Measurements from ENCODE around the gene KRT9. TPM values are rescaled to one million over a fixed set of nuclear protein-coding genes. Genes with fewer than 3 reads are reported as not detected.

KRT9 gene
- total and polyA plus RNA-seq, 9 of the 15 experiments (the other 6 are each of a cell fraction or from before 2014, with no cell fraction given): 0.03 TPM; not detected in 8

GRCh38 chr17:41559548-41559947 lies 12.3 kb downstream of the KRT9 start (continued):
- TF ChIP-seq CEBPZ (IDR thresholded peaks at IDR 0.05; ENCODE audit: borderline replicate concordance, low read depth, low read length) (no peak), FOXM1 (IDR thresholded peaks at IDR 0.05; ENCODE audit: low read depth) (no peak), FOXM1 (CRISPR knock-in tag; IDR thresholded peaks at IDR 0.05; ENCODE audit: low read depth) (no peak), RCOR1 (IDR thresholded peaks at IDR 0.05; ENCODE audit: borderline replicate concordance in 1 of 2, low read depth in 2 of 2, low read length in 2 of 2) (peak in 1 of 2 experiments; percentile 76; a peak in 1 of 4 replicates), DPF2 (IDR thresholded peaks at IDR 0.05) (peak; percentile 62), NEUROD1 (IDR thresholded peaks at IDR 0.05; ENCODE audit: borderline replicate concordance, low read depth, low read length, partially characterized antibody) (no peak), FOS (IDR thresholded peaks at IDR 0.05; ENCODE audit: extremely low read depth, insufficient read length) (peak; percentile 7), POLR2B (IDR thresholded peaks at IDR 0.05; ENCODE audit: low read depth, partially characterized antibody) (no peak), ARNT (IDR thresholded peaks at IDR 0.05) (no peak), ATF3 (IDR thresholded peaks at IDR 0.05) (peak; percentile 68; the same call in 1 of the 2 replicates), ATF3 (CRISPR knock-in tag; conservative IDR thresholded peaks at IDR 0.05) (no peak), CBFA2T2 (conservative IDR thresholded peaks at IDR 0.05) (peak; percentile 62), NCOA1 (IDR thresholded peaks at IDR 0.05; ENCODE audit: low read depth) (no peak), MYC (IDR thresholded peaks at IDR 0.05; ENCODE audit: low read depth, low read length) (no peak), MYC (CRISPR knock-in tag; IDR thresholded peaks at IDR 0.05; ENCODE audit: borderline replicate concordance, low read depth) (no peak), RBM17 (IDR thresholded peaks at IDR 0.05; ENCODE audit: borderline replicate concordance, low read depth, low read length) (no peak), JUND (IDR thresholded peaks at IDR 0.05; ENCODE audit: borderline replicate concordance, low read depth, low read length) (peak; percentile 86), JUND (tag; IDR thresholded peaks at IDR 0.05; ENCODE audit: borderline replicate concordance, low read depth, low read length) (no peak; the same call in 2 of the 3 replicates), ATF6 (CRISPR knock-in tag; IDR thresholded peaks at IDR 0.05) (no peak), NR2C2 (CRISPR knock-in tag; IDR thresholded peaks at IDR 0.05) (no peak), NR2C2 (tag; IDR thresholded peaks at IDR 0.05) (no peak), ZNF140 (CRISPR knock-in tag; IDR thresholded peaks at IDR 0.05) (no peak), XRCC4 (IDR thresholded peaks at IDR 0.05; ENCODE audit: extremely low read depth, insufficient read depth, insufficient read length) (no peak), ARID1B (IDR thresholded peaks at IDR 0.05) (peak; percentile 75), FOSL1 (tag; conservative IDR thresholded peaks at IDR 0.05) (peak; percentile 97), KDM1A (IDR thresholded peaks at IDR 0.05) (peak; percentile 84 to 92; a peak in 3 of 4 replicates)
